CD4-positive, alpha-beta T cell treated with Interleukin-2 at 100 ng/mL for 4 hours (primary cell): Measurements from ENCODE around the gene ZGRF1.
"Not testable (repeated sequence)": the region's sequence is repeated elsewhere in the genome, so short reads cannot be mapped to it uniquely, and the experiment has no call there.

Source experiments
- DNase-seq: peaks from one replicate; pipeline ENCODE4 v3.0.0-alpha.2; 2020; ENCODE audit warnings: low spot score

The ZGRF1 gene

DNA sequence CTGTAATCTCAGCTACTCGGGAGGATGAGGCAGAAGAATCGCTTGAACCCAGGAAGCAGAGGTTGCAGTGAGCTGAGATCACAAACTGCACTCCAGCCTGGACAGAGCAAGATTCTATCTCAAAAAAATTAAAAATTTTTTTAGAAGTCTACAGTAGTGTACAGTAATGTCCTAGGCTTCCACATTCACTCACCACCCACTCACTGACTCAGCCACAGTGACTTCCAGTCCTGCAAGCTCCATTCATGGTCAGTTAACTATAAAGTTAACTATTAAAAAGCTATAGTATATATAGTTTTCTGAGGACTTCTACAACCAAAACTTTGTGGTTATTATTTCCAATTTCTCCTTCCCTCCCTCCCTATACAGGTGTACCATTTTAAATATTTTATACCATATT lies 86.0 kb downstream of the ZGRF1 start:
- DNase-seq, result no peak

DNA sequence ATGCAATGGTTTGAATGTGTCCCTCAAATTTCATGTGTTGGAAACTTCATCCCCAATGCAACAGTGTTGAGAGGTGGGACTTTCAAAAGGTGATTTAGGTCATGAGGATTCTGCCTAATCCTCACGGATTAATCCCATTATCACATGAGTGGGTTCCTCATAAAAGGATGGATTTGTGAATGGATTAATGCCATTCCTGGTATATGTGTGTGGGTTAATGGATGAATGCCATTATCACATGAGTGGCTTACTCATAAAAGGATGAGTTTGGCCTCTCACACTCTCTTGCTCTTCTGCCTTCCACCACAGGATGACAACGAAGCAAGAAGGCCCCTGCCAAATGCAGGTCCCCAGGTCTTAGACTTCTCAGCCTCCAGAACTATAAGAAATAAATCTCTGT lies 90.2 kb downstream of the ZGRF1 start:
- no peak for DNase-seq

DNA sequence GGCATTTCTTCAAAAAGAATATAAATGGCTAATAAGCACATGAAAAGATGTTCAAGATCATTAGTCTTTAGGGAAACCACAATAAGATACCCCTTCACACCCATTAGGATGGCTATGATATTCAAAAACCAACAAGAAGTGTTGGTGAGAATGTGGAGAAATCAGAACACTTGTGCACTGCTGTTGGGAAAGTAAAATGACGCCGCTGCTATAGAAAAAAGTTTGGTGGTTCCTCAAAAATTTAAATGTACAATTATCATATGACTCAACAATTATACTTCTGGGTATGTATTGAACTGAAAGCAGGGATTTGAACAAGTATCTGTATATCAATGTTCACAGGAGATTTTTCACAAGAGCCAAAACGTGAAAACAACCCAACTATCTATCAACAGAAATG lies 91.4 kb downstream of the ZGRF1 start:
- DNase-seq, result no peak

DNA sequence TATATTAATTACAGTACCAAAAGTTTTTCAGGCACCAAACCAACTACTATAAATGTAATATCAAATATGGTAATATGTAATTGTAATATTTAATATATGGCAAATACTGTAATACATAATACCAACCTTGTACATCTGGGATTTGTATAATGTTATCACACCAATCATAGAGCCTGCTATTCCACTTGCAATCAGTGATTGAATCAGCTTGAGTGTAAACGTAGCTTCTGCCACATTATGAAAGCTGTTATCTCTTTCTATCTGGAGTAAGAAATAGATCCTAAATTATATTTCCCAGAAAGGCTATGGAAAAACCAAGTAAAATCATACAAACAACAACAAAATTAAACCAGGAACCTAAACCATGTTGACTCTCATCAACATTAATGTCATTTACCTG lies 96.0 kb downstream of the ZGRF1 start:
- DNase-seq, result no peak

DNA sequence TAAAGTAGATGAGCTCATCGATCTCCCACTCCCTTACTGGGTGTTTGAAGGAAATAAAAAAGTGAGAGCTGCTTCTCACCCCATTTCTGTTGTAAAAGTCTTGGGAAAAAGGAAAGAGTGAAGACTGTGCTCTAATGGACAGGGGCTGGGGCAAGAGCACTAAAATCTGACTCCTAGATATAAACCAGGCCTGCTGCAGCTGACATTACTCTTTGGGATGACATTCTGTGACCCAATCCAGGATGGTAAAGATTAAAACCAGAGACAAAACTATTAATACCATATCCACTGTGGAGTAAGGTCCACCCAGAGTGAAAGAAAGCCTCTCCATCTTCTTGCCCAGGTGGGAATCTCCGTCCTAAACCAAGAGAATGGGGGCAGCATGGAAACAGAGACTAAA lies 100.6 kb downstream of the ZGRF1 start:
- no peak for DNase-seq

DNA sequence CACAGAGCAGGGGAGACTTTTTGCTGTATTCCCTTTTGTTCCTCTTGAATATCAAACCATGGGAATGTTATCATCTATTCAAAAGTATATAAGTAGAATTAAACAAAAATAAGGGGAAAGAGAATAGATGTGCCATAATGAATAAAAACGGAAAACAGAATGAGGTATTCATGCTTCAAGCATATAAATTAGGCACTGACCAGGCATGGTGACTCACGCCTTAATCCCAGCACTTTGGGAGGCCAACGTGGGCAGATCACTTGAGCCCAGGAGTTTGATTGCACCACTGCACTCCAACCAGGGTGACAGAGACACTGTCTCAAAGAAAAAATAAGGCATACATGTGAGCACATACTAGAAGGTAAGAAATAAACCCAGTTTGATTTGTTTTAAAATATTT lies 104.4 kb downstream of the ZGRF1 start:
- DNase-seq, result no peak

DNA sequence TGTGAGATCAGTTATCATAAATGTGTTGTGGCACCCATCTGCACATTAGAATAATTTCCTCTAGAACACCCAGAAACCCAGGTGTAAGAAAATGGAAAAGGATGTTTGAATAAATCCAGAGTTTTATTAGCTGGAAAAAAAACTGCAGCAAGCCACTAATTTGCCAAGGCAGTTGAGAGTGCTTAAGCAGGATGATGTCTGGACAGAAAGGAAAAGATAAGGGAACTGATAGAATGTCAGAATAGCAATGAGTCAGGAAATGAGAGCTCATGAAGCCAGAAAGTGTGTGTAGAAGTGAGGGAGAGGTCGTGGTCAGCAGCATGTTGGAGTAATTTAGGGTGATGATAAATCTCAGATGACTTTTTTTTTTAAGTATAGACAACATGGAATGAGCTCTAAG lies 105.6 kb downstream of the ZGRF1 start:
- DNase-seq, result no peak

DNA sequence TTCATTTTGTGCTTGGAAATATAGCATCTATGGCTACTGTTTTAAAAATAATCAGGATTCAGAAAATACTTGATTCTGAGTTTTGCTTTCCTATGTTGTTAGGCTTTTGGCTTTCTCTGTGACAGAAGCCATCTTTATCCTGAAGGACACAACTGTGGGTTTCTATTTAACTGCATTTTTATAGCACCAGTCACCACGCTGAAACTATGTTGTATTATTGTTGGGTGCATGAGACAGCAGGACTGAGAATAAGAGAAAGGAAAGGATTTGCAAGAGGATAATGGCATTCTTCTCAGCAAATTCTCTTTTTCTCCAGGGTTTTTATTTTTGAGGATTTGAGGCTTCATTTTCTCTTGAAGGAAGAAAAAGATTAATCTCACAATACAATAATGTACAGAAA lies 110.6 kb downstream of the ZGRF1 start:
- DNase-seq, result no peak

DNA sequence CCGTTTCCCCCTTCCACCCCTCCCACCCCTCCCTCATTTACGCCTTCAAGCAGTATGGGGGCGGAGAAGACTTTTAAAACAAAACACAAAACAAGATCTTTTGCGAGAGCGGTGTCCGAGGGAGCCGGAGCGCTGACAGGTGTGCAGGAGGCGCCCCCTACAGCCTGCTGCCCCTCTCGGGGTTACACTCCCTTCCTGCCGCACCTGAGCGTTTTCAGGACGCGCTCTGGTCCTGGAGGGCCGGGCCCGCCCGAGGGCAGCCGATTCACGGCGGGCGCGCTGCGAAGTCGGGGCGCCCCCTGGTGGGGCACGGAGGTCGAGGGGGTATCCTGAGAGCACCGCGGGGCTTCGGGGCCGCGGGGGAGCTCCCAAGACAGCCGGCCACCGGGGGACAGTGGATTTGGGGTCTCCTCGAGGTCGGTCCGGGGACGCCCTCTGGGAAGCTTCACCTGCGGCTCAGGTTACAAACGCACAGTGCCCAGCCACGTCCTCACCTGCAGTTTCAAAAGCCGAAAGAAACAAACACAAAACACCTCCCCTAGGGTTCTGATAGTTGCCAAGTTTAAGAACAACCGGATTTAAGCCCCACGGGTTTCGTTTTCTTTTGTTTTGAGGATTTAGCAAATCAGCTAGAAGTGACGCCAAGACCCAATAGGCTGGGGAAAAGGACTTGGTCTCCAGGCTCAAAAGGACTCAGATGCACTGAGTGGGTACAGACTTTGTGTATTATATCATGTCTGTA lies 112.8 kb downstream of the ZGRF1 start:
- DNase-seq, result peak; percentile 74

DNA sequence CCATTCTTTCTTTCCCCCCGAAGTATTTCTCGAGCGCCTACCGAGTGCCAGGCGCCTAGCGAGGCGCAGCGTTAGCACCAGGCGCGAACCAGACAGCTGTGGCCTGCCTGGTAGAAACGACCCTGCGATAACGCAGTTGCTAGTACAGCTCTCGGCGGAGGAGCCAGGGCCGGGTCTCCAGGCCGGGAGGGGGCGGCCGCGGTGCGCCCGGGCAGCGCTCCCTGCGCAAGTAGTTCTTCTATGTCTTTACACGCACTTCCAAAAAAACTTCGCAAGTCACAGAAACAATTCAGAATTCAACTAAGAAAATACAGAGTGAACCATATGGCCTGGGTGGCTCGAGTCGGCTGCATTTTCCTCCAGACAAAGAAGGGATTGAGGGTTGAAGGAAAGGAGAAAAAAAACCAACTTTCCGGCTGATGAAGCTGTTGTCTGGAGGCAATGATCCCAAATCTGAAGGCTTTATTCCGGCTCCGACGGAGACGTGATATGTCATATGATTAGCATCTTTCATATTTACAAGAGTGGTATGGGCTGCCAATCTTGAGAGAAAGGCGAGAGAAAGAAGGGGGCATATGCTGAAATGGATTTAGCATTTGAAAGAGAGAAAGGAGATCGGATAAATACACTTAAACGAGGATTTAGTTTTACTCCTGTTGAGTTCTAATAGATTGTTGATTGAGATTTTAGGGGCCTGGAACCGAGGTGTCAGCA lies 113.5 kb downstream of the ZGRF1 start:
- DNase-seq, result peak; percentile 41

DNA sequence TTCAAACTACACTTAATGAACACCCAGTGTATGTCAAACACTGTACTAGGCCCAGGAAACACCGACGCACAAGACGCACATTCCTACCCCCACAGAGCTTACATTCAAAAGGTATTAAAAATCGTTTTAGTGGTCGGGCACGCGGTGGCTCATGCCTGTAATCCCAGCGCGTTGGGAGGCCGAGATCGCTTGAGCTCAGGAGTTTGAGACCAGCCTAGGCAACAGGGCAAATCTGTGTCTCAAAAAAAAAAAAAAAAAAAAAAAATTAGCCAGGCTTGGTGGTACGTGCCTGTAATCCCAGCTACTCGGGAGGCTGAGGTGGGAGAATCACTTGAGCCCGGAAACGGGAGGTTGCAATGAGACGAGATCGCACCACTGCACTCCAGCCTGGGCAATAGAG lies 114.3 kb downstream of the ZGRF1 start:
- DNase-seq, result not testable (repeated sequence)

DNA sequence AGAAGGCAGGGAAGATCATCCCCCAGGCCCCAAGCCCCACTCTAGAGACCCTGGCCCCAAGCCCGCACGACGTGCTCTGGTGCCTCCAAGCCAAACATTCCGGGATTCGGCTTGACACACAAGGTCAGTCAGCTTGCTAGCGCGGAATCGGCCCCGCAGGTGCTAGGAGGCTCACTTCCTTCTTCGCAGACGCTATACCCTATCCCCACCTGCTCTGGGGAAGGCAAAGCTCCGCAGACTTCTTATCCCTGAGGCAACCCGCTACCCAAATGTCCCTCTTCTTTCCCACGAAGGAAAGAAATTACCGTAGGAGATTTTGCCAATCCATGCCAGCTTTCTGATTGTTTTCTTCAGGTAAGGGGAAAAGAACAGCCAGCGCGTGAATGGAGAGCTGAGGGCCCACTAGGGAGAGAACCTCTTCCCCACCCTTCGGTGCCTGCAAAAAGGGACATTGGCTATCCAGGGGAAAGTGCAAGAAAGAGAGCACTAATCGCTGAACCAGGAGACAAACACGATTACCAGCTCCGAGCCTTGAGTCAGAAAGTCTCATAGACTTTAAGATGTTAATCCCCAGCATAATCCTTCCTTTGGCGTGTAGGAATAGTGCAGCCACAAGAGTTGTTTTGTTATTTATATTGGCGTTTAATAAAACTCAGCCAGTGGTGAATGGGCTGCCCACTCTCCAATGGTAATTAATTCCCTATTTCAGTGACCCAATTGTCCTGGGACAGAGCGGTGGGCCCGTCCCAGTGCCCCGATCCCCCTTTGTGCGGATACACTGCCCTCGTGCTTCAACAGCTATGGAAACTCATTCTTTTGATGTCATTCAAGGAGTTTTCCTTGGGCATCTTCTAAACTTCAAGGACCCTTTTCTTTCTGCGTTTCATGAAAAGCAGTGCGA lies 115.3 kb downstream of the ZGRF1 start:
- no peak for DNase-seq

DNA sequence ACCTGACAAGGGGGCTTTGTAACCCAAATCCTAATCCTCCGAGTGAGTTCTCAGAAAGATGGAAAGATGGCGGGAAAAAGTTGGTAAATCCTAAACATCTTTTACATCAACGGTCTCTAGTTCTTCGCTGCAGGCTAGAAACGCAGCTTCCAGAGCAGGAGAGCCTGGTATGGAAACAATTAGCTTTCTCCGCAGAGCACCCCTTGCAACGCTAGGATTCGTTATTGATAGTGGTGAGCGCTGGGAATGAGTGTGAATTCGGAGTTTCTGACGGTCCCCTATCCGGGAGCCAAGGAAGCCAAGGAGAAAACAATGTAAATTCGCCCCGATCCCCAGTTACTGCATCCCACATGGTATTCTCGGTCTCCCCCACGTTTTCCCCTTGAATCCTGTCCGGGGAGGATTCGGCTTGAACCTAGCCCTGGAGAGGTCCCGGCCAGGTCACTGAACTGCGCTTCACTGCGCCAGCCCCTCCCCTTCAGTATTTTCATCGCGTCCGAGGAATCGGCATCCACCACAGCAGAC lies 116.0 kb downstream of the ZGRF1 start:
- DNase-seq, result no peak

DNA sequence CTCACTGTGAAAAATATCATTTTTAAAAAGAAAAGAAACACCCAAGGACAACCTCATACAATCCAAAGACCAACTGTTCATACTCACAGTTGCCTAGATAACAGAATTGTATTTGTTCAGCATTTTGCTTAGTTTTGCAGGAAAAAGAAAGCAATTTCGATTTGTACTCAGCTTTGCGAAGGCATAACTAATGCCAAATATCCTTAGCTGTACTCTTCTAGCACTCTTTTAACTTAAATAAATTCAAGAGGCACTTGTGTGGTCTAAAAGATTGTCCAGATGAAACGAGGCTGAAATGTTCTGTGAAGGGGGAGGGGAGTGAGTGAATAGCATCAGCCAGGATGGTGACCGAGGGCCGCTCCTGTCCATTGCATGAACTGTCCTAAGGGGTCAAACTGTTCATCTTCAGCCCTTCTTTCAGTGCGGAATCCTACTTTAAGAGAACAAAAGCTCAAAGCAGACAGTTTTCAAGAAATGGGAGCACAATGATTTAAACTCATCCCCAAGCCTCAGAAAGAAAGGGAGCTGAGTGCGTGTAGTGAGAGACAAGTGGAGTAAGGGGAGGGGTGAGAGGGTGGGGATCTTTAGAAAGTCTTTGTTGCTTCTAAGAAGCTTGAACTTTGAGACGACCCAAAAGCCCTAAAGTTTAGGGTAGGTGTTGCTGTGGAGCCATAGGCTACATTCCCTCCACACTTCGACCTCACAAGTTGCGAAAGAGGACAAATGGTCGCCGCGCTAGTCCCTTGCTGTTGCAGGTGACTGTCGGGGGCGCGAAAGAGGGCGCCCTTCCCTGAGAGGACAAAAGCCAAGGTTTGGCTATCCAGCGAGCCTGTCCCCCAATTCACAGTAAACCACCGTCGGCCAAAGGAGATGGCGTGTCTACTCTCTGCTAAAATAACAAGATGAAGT lies 116.8 kb downstream of the ZGRF1 start:
- DNase-seq, result no peak

DNA sequence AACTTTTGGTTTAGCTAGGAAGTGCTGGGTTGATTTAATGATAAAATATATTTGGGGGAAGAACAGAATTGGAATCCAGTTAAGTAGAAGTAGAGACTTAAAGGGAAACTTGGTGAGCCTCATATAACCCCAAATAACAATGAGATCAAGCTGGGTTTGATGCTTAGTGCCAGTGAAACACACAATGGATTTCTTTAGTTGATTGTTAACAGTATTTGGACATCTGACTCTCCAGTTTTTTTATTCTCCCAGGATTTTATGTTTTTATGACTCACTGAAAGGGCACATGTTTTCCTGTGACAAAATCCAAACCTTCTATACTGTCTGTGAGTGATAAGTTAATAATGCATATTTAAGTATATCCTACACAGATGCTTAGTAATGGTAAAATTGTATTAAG lies 118.0 kb downstream of the ZGRF1 start:
- no peak for DNase-seq

DNA sequence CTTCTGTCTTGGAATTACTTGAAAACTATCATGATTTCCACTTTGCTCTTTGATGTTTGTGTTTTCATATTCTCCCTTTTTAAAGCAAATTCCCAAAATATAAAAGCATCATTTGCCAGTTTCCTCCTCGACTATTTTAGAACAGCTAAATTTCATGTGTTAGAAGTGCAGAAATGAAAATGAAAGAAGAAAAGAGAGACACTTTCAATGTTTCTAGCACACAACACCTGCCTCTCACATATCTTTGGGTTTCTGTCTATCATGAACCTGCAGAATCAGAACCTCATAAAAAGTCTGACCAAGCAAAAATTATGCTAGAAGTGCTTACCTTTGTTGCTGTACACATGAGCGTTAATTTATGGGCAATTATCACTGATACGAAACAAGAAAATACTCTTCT lies 118.8 kb downstream of the ZGRF1 start:
- DNase-seq, result no peak

DNA sequence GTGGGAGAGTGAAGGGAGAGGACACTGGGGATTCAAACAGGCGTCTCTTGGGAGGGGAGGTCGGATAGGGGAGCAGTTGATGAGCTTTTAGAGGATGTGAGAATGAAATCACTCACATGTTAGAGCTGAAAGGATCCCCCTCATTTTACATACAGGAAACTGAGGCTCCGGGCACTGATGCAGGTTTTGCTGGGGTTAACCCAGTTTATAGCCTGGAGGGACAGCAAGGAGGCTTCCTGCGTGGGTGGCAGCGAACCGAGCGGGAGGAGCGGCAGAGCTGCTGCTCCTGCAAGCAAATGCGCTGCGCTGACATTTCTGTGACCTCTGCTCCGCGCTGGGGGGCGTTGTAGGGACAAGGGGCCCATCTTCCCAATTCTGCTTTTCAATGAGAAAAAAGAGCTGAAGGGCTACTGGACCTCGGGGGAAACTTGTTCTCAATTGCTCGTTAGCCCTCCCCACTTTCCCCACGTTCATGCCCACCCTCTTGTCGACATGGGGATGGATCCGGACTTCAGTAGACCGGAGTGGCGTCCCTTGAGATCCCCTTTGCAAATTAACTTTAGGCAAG lies 119.6 kb downstream of the ZGRF1 start:
- DNase-seq, result no peak

DNA sequence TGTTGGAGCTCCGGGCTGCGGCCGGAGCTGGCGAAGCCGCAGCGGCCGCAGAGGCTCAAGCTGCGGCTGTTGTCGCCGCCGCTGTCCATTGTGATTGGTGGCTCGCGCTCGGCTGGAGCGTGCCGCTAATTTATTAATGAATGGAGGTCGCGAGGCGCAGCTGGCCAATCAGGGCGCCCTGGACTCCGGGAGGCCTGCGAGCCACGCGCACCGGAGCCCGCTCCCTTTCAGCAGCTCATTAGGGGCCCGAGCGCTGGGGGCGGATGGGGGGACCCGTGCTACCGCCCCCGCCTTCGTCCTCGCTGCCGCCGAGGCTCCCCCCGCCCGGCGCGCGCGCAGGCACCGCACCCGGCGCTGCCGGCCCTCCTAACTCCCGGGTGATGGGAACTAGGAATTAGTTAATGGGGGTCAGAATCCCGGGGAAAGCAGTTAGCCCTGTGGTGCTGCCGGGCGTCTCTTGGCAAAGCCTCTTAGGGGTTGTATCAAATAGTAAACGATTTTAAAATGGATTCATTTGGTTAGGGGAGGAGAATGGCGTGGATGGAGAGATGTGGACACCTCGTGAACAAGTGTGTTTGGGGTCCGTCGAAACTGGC lies 120.1 kb downstream of the ZGRF1 start:
- no peak for DNase-seq

DNA sequence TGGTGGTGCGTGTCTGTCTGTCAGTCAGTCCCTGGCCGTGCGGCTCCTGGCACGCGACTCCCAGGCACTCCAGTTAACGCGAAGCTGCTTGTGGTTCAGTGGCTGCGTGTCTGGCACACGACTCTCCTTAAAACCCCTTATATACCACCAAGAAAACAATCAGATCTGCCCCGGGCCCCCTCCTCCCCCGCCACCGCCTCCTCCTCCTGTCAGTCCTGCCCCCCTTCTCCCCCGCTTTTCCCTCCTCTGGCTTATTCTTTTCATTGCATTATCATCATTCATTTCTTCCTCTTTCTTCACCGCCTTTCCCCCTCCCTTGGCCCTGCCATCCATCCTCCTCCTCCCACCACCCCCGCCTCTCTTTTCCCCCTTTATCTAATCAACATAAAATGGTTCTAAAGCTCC lies 120.6 kb downstream of the ZGRF1 start, which contains the start of gene NEUROG2:
NEUROG2 (minus strand) TSS at position 115 of the 405 bp plus-strand sequence. CDS start 705 bp downstream, outside the sequence.
- no peak for DNase-seq

DNA sequence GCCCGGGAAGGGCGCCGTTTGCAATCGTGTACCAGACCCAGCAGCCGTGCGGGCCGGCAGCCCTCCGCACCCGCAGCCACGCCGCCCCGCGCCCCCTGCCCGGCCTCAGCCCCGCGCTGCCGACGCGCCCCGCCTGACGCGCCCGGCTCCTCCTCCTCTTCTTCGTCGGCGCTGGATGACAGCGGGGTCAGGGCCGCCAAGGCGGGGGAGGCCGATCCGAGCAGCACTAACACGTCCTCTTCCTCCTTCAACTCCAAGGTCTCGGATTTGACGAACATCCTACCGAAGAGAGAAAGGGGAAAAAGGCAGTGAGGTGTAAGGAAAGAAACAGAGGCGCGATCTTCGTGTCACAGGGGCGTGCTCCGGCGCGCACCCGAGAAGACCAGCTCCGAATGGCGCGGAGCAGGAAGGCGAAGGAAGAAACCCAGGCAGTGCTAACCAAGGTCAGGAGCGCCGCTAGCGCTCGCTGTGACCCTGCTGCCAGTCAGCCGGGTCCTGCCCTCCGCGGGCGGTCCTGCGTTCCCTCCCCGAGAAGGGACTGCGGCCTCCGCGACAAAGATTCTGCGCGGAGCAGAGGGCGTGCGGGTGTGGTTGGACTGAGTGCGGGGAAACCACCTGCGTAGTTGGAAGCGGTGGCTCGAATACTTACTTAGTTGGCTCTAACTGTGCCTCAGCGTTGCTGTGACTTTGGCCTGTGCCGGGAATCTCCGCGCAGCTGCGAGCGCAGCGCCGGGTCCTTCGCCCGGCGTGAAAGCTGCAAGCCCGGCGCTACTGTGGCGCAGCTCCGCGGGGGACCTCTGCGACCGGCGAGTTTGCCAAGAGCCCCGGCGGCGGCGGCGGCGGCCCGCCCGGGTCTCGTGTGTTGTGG lies 121.3 kb downstream of the ZGRF1 start:
- no peak for DNase-seq
